Stimulated activated CD4-positive, alpha-beta T cell treated with anti-CD3 and anti-CD28 coated beads, Interleukin-1b, Interleukin-23, amount 100 ng/mL, for 48 hours (primary cell): ENCODE measurements around the gene HOXA4.

ENCODE experiments used
- DNase-seq: peaks from one replicate; pipeline ENCODE4 v3.0.0-alpha.2; 2020

The HOXA4 gene

DNA sequence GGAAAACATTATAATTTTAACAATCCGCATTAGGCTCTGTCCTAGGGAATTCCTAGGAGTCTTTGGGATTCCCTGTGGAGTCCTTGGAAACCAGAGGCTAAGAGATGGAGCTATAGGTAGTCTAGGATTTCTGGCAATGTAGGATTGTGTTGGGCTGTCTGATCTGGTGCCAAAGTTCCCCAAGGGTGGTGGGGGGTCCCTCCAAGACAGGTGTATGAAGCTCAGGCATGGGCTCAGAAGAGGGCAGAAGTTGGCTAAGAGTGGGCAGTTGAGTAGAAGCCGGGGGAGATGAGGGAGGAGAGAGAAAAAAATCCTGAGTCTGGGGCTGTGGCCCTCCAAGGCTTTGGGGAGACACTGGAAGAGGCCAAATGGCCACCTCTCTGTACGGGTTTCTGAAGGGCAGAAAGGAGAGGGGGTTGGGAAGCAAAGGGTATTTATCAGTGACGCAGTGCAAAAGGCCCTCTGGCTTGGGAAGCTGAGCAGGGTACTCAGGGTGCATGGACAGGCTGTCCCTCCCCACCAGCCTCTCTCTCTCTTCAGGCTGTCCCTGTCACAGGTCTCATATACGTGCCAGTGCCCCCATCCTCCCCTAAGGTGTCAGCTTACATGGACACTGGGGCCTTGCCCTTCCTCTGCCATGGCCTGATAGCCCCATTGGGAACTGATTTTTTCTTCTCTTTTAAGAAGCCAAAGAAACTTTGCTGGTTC, 16.1 kb upstream of the HOXA4 start:
- DNase-seq = no peak

DNA sequence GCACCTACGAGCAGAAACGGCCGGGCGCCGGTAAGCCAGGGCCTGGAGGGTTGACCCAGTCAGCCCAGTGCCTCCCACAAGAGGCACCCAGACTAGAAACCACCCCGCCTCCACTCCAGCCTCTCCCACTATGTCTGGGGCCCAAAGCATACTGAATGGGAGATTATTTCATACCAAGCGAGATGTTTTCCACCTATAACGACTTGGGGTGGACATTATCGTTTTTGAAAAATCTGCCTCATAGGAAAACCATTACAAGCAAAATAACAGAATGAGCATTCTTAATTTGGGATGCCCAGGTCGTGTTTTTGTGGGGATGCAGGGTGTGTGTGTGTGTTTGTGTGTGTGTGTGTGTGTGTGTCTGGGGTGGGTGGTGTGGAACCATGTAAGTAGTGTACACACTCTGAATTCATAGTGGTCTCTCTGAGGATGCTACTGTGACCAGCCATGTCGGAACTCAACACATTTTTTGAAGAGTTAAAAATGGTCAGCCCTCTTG, 15.4 kb upstream of the HOXA4 start:
- no peak for DNase-seq

DNA sequence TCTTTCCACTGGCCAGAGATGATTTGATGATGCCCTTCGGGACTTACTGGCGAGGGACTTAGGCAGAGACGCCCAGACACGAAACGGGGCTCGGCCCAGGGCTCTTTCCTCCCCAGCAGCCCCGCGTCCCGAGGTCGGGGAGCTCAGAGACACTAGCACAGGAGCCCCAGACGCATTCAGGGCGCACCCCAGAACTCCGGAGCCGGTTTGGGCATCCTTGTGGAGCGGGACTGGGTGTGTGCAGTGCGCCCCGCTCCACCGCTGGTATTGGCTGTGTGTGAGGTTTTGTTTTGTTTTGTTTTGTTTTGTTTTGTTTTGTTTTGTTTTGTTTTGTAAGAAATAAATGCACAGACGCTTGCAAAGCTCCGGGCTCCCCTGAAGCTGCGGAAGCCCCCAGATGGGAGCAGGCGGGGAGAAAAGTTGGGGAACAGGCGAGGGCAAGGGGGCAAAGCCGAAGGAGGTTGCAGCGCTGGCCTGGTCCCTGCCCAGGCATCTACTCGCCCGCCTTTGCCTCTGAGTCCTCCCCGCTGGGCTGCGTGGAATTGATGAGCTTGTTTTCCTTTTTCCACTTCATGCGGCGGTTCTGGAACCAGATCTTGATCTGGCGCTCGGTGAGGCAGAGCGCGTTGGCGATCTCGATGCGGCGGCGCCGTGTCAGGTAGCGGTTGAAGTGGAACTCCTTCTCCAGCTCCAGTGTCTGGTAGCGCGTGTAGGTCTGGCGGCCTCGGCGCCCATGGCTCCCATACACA, 14.8 kb upstream of the HOXA4 start:
- DNase-seq = no peak

DNA sequence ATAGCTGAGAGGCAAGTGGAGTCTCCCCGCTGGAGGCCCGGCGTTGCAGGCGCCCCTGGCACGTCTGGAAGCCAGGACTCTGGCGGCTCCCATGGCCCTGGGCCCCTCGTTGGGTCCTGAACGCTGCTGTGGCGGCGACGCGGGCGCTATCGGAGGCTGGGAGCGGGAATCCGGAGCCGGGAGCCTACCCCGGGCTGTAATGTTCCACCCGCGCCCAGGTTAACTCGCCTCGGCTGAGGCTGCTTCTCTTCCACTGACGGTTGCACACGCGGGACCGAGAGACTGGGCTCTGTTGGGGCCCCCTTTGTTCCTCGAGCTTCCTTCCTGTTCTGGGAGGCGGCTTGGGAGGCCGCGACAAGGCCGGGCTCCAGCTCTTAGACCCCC, 14.2 kb upstream of the HOXA4 start:
- DNase-seq = no peak

DNA sequence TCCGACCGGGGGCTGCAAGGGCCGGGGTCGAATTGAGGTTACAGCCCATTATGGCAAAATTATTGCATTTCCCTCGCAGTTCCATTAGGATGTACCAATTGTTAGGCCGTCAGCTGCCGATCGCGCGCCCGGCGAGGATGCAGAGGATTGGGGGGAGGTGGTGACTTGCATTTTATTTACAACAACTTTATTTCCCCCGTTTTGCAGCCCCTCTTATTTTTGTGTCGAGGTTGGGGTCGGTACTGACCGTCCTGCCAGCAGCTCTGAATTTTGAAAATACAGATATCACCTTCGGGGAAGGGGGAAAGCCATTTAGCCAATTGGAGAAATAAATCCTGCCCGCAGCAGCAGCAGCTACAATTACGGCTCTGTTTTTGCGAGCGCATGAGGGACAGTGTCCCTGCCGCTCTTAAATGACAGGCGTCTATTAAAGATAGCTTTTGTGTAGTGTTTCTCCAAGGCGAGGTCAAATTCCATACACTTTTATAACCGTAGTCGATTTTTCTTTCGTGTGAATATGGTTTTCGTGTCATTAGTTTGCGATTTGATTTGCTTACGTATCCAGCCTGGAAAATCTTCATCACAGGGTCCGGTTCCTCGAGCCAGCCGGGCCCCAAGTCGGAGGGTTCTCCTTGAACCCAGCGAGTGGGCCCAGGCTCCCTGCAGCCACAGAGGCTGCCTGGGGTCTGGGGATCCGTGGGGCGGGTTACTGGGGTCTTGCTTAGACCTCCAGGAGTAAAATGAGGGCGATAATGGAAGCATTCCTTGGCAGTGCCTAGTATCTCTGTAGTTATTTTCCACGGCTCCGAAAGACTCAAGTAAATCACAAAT, 13.6 kb upstream of the HOXA4 start:
- no peak for DNase-seq

DNA sequence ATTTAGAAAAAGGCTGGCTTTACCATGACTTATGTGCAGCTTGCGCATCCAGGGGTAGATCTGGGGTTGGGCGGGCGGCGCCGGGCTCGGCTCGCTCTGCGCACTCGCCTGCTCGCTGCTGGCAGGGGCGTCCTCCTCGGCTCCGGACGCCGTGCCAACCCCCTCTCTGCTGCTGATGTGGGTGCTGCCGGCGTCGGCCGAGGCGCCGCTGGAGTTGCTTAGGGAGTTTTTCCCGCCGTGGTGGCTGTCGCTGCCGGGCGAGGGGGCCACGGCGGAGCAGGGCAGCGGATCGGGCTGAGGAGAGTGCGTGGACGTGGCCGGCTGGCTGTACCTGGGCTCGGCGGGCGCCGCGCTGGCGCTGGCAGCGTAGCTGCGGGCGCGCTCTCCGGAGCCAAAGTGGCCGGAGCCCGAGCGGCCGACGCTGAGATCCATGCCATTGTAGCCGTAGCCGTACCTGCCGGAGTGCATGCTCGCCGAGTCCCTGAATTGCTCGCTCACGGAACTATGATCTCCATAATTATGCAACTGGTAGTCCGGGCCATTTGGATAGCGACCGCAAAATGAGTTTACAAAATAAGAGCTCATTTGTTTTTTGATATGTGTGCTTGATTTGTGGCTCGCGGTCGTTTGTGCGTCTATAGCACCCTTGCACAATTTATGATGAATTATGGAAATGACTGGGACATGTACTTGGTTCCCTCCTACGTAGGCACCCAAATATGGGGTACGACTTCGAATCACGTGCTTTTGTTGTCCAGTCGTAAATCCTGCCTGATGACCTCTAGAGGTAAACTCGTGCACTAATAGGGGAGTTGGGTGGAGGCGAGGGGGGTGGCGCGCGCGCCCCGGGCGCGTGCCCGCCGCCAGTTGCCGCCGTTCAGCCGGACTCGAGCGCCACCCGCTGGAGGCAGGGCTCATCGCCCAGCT, 12.7 kb upstream of the HOXA4 start, which contains the start of gene HOXA5:
TSS of gene HOXA5 (minus strand) at position 659 of the 927 bp plus-strand sequence. CDS start at position 585, 74 bp downstream.
- no peak for DNase-seq

DNA sequence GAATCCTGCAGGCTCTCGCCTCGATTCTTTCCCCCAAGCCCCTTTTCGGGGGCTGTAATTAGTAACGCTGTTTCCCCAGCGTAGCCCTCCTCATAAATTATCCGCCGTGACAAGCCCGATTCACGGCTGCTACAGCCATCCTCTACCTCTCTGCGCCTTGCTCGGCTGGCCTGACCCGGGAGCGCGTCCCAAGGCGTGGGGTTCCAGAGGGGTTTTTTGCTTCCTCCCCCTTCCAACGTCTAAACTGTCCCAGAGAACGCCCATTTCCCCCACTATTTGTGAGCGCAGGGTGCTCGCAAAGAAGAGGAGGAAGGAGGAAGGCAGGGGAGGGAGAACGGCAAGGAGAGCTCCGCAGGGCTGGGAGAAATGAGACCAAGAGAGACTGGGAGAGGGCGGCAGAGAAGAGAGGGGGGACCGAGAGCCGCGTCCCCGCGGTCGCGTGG, 12.0 kb upstream of the HOXA4 start:
- DNase-seq = no peak

DNA sequence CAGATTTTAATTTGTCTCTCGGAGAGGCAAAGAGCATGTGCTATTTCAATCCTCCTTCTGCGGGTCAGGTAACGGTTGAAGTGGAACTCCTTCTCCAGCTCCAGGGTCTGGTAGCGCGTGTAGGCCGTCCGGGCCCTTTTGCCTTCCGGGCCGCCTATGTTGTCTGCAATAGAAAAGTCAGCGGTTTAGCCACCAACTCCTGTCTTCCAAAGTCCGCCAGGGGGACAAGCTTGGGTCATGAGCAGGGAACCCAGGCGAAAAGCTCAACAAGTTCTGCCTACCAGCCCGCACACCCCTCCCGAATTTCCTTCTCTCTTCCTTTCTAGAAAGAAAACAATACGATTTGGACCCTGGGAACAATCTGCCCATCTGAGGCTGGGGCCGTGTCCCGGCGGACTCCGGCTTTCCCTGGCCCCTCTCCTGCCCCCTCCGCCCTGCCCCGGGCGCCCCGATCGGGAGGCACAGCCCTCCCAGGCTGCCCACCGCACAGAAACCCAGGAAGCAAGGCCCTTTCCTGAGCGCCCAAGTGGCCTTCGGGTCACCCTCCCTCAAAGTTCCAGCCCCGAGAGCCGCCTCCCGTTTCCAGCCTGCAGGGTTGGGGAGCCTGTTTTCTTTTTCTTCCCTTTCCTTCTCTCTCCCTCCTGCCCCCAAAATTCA, 11.5 kb upstream of the HOXA4 start:
- no peak for DNase-seq

DNA sequence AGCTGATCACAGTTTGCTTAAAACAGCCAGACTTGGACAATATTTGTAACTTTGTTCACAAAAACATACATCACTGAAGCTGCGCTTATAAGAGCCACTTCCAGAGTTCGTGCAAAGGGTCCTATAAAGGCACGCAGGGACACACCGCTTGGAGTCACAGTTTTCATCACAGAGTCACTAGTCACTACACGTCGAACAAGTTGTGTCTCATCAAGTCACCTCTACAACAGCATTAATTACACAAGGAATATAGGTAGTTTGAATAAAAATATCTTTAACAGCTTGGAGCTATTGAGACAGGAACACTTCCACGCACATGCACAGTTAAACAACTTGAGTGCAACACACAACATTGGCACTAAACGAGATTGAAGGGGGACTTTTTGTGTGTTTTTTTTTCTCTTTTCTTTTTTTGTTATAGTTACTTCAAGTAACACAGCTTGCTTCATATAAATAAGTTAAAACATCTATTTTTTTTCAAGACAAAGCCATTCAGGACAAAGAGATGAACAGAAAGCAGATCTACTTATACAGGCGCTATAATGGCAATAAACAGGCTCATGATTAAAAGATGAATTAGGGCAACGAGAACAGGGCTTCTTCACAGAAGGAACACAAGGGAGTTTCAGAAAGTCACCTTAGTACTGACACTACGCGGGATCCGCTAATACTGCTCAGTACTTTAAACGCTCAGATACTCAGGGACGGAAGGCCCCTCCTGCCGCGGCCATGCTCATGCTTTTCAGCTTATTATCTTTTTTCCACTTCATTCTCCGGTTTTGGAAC, 10.8 kb upstream of the HOXA4 start:
- no peak for DNase-seq

DNA sequence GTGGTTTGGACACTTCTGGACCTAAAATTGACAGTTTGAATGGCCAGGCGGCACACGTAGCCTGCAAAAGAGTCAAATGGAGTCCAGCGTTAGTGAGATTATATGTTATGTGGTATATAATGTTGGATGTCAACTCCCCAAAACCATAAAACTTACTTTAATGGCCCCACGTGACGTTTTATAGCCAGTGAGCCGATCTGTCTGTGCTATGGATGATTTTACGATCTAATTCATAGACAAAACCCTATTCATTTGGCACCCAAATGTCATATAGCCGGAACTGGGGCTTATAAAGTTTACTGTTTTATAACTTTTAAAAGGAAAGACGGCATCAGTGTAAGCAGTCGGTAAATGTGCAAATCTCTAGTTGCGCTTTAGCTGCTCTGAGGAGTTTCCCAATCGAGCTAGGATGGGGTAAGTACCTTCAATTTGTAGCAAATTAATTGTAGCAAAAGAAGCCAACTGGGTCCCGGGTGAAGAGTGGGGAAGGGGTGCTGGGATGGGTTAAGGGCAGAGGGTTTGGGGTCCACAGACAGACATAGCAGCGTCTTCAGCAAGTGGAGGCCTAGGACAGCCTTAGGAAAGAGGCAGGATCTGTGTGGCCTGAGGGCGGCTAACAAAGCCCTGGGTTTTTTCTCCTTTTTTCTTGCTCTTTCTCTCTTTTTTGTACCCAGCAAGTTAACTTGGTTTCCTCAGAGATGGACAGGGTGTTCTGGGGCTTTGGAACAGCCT, 9.7 kb upstream of the HOXA4 start:
- DNase-seq = no peak

DNA sequence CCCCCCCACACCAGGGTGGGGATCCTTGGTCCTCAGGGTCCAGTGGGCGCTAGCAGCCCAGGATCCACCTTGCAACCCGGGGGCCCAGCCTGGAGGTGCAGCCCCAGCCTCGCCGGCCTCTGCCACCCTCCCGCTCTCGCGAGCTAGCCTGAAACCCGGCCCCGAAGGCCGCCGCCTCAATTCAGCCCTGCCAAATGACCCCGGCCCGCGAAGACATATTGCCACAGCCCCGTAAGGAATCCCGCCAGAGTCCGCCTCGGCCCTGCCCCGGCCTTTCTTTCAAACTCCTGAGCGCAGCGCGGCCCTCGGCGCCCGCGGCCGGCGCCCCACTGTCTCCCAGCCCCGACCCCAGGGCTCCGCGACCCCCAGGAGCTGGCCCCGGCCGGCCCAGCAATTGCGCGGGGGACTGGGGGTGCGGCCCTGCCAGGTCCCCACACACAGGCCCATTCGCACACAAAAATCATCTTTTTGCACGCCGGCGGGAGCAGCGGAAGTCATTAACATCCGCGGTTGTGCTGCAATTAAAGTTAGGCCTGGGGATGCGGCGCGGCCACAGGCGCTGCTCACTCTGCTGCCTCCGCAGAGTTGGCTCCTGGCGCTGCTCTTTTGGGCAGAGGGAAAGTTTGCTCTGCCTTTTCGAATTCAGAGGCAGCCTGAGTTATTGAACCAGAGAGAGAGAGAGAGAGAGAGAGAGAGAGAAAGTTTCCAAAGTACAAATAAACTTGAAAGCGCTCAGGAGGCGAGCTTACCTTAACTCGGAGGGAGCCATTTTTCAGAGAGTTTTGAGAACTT, 9.0 kb upstream of the HOXA4 start:
- DNase-seq = no peak

DNA sequence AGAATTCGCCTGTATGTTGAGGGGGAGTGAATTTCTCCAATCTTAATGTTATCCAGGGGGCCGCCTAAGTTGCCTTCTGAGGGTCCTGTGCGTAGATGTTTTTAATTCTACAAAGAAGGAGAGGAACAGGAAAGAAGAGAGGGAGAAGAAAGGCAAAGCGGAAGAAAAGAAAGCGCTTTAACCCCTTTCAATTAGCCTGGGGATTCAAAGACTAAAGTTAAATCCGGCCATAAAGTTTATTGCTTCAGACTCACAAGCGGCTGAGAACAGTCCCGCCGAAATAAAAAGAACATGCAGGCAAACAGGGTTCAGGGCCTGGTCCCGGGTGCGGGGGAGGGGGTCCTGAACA, 8.4 kb upstream of the HOXA4 start:
- no peak for DNase-seq

DNA sequence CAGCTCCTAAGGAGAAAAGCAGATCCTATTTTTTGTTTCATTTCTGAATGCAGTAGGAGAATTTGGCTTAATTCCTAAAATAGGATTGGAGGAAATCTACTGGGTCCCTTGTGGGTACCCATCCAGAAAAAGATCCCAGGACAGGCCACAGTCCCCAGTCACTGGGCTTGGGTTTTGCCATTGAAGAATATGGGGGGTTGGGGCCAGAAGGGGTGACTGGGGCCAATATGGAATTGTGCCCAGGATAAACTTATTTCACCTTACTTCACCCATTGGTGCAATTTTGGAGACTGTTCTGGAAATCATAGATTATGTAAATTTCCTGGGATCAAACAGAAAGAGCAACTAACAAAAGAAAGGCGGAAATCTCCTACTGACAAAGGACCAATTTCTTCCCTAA, 7.9 kb upstream of the HOXA4 start:
- DNase-seq = no peak

DNA sequence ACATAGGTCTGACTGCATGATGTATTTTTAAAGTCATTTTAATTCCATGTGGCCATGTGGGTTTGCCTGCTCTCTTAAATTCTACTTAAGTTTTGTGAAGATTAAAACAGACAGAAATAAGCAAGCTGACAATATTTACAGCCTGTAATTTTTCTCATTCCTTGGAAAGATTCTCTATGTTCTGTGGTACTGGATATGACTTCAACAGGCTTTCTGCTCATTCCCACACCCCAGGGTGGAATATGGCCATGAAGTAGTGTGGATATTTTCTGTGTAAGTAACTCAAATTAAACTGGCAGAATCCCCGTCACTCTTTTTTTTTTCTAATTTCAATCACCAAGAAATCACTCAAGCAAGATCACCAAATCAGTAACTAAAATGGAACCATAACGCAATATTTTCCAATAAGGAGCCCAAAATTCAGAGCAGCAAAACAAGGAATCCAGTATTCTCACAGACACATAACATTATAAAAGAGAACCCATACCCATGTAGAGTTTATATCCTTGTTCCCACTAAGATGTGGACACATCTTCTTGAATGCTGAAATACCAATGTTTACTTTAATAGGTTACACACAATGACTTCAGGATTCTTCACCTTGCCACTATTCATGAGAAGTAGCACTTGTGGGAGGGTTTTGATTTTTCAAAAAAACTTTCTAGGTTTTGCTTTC, 7.2 kb upstream of the HOXA4 start:
- DNase-seq = no peak

DNA sequence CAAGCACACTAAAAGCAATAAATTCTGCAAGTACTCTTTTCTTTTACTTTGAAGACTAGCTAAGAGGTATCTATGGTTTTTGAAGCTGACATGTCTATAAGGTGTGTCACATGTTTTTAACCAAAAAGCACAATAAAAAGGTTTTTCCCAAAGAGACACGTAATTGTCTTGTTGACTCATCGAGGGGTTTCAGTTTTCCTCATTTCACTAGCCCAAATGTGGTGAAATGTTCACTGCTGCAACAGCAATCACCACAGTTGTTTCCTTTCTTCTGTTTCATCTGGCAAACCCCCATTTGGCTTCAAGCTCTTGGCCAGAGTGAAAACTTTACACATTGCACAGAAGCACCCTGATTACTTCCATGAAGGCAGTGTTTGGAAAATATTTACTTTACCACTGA, 3.8 kb upstream of the HOXA4 start:
- no peak for DNase-seq

DNA sequence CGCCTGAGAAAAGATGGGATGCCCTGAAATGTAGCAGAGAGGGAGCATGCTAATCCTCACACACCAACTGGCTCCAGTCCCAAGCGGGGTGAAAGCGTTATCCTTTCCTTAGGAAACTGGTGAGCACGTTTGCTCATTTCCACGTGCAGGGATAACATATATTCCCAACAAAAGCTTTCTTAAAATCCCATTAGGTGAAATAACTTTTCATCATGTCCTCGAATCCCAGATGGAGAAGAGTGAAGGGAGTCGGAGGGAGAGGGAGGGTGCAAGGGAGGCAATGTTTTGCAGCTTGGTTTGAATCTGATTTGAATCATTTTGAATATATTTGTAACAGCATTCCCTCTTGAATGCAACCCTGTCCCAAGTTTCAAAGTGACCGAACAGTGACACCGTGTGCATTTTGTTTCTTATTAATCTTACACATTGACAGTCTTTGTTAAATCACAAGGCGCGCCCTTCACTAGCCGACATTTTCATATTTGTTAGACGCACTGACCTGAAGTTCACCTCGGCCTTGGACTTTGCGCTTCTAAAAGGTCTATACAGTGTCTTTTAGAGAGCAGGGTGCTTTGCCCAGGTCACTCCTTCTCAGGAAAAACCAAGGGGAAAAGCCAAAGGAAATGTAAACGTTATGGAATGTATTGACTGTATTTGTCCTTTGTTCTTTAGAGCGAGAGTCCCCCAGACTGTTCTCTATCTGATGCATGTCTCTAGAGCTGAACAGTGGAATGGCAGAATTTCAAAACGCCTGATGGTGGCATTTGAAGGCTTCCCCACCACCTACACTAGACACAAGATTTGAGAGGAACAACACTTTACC, 3.1 kb upstream of the HOXA4 start:
- no peak for DNase-seq

DNA sequence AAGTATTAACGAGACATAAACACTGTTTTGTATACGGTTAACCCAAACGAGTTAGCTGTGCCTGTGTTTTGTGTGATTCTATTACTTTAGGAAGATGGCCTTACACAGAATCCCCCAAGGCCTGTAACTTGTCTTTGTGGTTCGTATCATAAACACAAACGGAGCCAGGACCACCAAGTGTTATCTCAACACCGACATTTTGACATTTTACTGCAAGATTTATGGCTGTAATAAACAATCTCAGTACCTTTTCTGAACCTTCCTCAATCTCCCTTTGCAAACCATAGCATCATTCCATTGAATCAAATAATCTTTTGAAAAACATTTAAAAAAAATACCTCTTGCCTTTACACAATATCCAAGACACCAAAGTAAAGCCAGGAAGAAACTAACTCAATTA, 2.4 kb upstream of the HOXA4 start:
- DNase-seq = no peak

DNA sequence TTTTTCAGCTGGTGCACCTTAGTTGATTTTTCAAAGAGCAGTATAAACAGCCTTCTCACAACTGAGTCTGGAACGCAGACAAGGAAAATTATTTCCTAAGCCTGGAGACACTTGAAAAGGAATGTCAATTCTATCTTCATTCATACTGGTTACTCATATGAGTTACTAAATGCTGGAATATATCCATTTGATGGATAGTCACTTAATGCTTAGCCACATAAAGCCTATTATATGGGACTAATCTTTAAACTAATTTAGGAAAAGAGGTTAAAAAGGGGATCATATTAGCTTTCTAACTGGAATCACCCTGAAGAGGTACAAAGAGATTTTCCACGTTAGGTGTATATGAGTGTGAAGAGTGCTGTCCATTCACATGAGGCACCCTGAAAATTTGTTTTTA, 1.7 kb upstream of the HOXA4 start:
- no peak for DNase-seq
